ENCODE data around the gene ZDHHC14.
"Not testable (repeated sequence)": the region's sequence is repeated elsewhere in the genome, so short reads cannot be mapped to it uniquely, and the experiment has no call there.

The ZDHHC14 gene

GRCh38 chr6:157558487-157559200, 177.7 kb downstream of the ZDHHC14 start:
- DNase-seq, result no peak

GRCh38 chr6:157559201-157559756, 178.3 kb downstream of the ZDHHC14 start:
- no peak for DNase-seq

- DNase-seq, result not testable (repeated sequence)
These were observed 179.1 kb downstream of the ZDHHC14 start for GRCh38 chr6:157560063-157560462.

GRCh38 chr6:157560691-157561413, 179.9 kb downstream of the ZDHHC14 start:
- no peak for DNase-seq

- no peak for DNase-seq
These were observed 180.4 kb downstream of the ZDHHC14 start for GRCh38 chr6:157561414-157561790.

GRCh38 chr6:157561929-157562810, 181.2 kb downstream of the ZDHHC14 start:
- no peak for DNase-seq

GRCh38 chr6:157562997-157563396, 182.0 kb downstream of the ZDHHC14 start:
- DNase-seq, result no peak

- DNase-seq, result no peak
These were observed 182.8 kb downstream of the ZDHHC14 start for GRCh38 chr6:157563611-157564284.

GRCh38 chr6:157568702-157569101, 187.7 kb downstream of the ZDHHC14 start:
- DNase-seq, result no peak

- DNase-seq, result no peak
These were observed 188.6 kb downstream of the ZDHHC14 start for GRCh38 chr6:157569543-157569942.

- no peak for DNase-seq
These were observed 189.1 kb downstream of the ZDHHC14 start for GRCh38 chr6:157570104-157570503.

- no peak for DNase-seq
These were observed 189.8 kb downstream of the ZDHHC14 start for GRCh38 chr6:157570752-157571151.

- no peak for DNase-seq
These were observed 190.3 kb downstream of the ZDHHC14 start for GRCh38 chr6:157571269-157571668.

GRCh38 chr6:157571950-157572349, 191.0 kb downstream of the ZDHHC14 start:
- DNase-seq, result no peak

- DNase-seq, result no peak
These were observed 193.9 kb downstream of the ZDHHC14 start for GRCh38 chr6:157574851-157575424.

- DNase-seq, result no peak
These were observed 194.6 kb downstream of the ZDHHC14 start for GRCh38 chr6:157575436-157576145.

GRCh38 chr6:157576991-157577390, 196.0 kb downstream of the ZDHHC14 start:
- not testable (repeated sequence) for DNase-seq

GRCh38 chr6:157578527-157578926, 197.5 kb downstream of the ZDHHC14 start:
- not testable (repeated sequence) for DNase-seq

- no peak for DNase-seq
These were observed 198.6 kb downstream of the ZDHHC14 start for GRCh38 chr6:157579467-157580031.

GRCh38 chr6:157584036-157584435, 203.0 kb downstream of the ZDHHC14 start:
- DNase-seq, result no peak

All from NCI-H1092 (cell line).